Mononuclear cell (primary cell): ENCODE measurements around the gene SLC38A10. TPM values are rescaled to one million over a fixed set of nuclear protein-coding genes. Genes with fewer than 3 reads are reported as not detected.

Experiments
- H3K27me3 ChIP-seq: 2 replicates; pipeline ENCODE4 v1.6.0; 2011; ENCODE audit warnings: low read length, control low read depth; ENCODE audit not compliant: insufficient read depth
- H3K4me1 ChIP-seq: 2 replicates; pipeline ENCODE4 v1.5.1; 2011; ENCODE audit warnings: mild to moderate bottlenecking, low read length, control low read depth; ENCODE audit not compliant: insufficient read depth
- H3K4me3 ChIP-seq: 2 replicates; pipeline ENCODE4 v1.5.1; 2011; ENCODE audit warnings: mild to moderate bottlenecking, low read length, moderate library complexity
- H3K9me3 ChIP-seq: 2 replicates; pipeline ENCODE4 v1.5.1; 2011; ENCODE audit warnings: low read depth, mild to moderate bottlenecking, control low read depth, low read length
- total RNA-seq: library from RNA; depleted of rRNA; stranded (reverse); fragments of >200 nt; gene quantifications from one replicate; pipeline ENCODE4 v1.2.3, GENCODE V29; 2012

SLC38A10 gene
- total RNA-seq, 1 donor = 30.9 TPM

- Histone ChIP-seq H3K4me3 (no peak overlapping the region), H3K27me3 (peaks cover 3% of the 10 kb centered on the region), H3K9me3 (no peaks in the 10 kb centered on the region), H3K4me1 (peaks cover 14% of the 10 kb centered on the region)
Observed at GRCh38 chr17:81334391-81334901, 39.3 kb upstream of the SLC38A10 start.

GRCh38 chr17:81333616-81334368 is 38.7 kb upstream of the SLC38A10 start:
- no peaks in the 10 kb centered on the region for H3K27me3 ChIP-seq
- H3K9me3 ChIP-seq = no peaks in the 10 kb centered on the region
- H3K4me3 ChIP-seq = no peak overlapping the region
- H3K4me1 ChIP-seq = peaks cover 18% of the 10 kb centered on the region

GRCh38 chr17:81332914-81333528 is 37.9 kb upstream of the SLC38A10 start:
- Histone ChIP-seq H3K9me3 (no peaks in the 10 kb centered on the region), H3K4me1 (peaks cover 26% of the 10 kb centered on the region), H3K27me3 (no peaks in the 10 kb centered on the region), H3K4me3 (no peak overlapping the region)

- peaks cover 34% of the 10 kb centered on the region for H3K4me1 ChIP-seq
- no peaks in the 10 kb centered on the region for H3K27me3 ChIP-seq
- no peaks in the 10 kb centered on the region for H3K9me3 ChIP-seq
- H3K4me3 ChIP-seq = no peak overlapping the region
Observed at GRCh38 chr17:81332118-81332834, 37.2 kb upstream of the SLC38A10 start.

- H3K27me3 ChIP-seq = no peaks in the 10 kb centered on the region
- H3K4me1 ChIP-seq = peaks cover 36% of the 10 kb centered on the region
- no peaks in the 10 kb centered on the region for H3K9me3 ChIP-seq
- no peak overlapping the region for H3K4me3 ChIP-seq
Observed at GRCh38 chr17:81331527-81332043, 36.5 kb upstream of the SLC38A10 start.

- Histone ChIP-seq H3K9me3 (no peaks in the 10 kb centered on the region), H3K4me3 (no peak overlapping the region), H3K27me3 (no peaks in the 10 kb centered on the region), H3K4me1 (peaks cover 42% of the 10 kb centered on the region)
Observed at GRCh38 chr17:81330884-81331245, 35.8 kb upstream of the SLC38A10 start.

- Histone ChIP-seq H3K4me3 (no peak overlapping the region), H3K4me1 (peaks cover 48% of the 10 kb centered on the region), H3K27me3 (no peaks in the 10 kb centered on the region), H3K9me3 (no peaks in the 10 kb centered on the region)
Observed at GRCh38 chr17:81329927-81330883, 35.1 kb upstream of the SLC38A10 start.

- H3K4me1 ChIP-seq = peaks cover 58% of the 10 kb centered on the region
- H3K27me3 ChIP-seq = no peaks in the 10 kb centered on the region
- H3K4me3 ChIP-seq = no peak overlapping the region
- no peaks in the 10 kb centered on the region for H3K9me3 ChIP-seq
Observed at GRCh38 chr17:81328978-81329926, 34.1 kb upstream of the SLC38A10 start.

- peaks cover 66% of the 10 kb centered on the region for H3K4me1 ChIP-seq
- no peak overlapping the region for H3K4me3 ChIP-seq
- H3K27me3 ChIP-seq = no peaks in the 10 kb centered on the region
- no peaks in the 10 kb centered on the region for H3K9me3 ChIP-seq
Observed at GRCh38 chr17:81328489-81328888, 33.4 kb upstream of the SLC38A10 start.

- H3K4me3 ChIP-seq = no peak overlapping the region
- peaks cover 72% of the 10 kb centered on the region for H3K4me1 ChIP-seq
- no peaks in the 10 kb centered on the region for H3K9me3 ChIP-seq
- H3K27me3 ChIP-seq = no peaks in the 10 kb centered on the region
Observed at GRCh38 chr17:81325714-81326358, 30.7 kb upstream of the SLC38A10 start.

GRCh38 chr17:81324851-81325713 is 30.0 kb upstream of the SLC38A10 start:
- H3K4me1 ChIP-seq = peaks cover 66% of the 10 kb centered on the region
- no peak overlapping the region for H3K4me3 ChIP-seq
- no peaks in the 10 kb centered on the region for H3K9me3 ChIP-seq
- no peaks in the 10 kb centered on the region for H3K27me3 ChIP-seq

- no peaks in the 10 kb centered on the region for H3K27me3 ChIP-seq
- H3K4me3 ChIP-seq = no peak overlapping the region
- no peaks in the 10 kb centered on the region for H3K9me3 ChIP-seq
- peaks cover 58% of the 10 kb centered on the region for H3K4me1 ChIP-seq
Observed at GRCh38 chr17:81324177-81324850, 29.2 kb upstream of the SLC38A10 start.
